ENCODE results near the gene LCNL1.

The LCNL1 gene

GRCh38 chr9:136964171-136964689 is 18.6 kb upstream of the LCNL1 start:
- H3K4me3 Mint-ChIP-seq = no peak overlapping the region
- no peaks in the 10 kb centered on the region for H3K9me3 Mint-ChIP-seq
- no peak for TF ChIP-seq CTCF (IDR thresholded peaks at IDR 0.05; ENCODE audit: unreplicated experiment in 3 of 3)
- peaks cover 6% of the 10 kb centered on the region for H3K27me3 Mint-ChIP-seq (ENCODE audit: low read depth)
- H3K4me1 Mint-ChIP-seq = peaks cover 10% of the 10 kb centered on the region
- H3K27ac Mint-ChIP-seq = no peak overlapping the region
- no peaks in the 10 kb centered on the region for H3K36me3 Mint-ChIP-seq (ENCODE audit: low read depth)

- Mint-ChIP-seq H3K36me3 (ENCODE audit: low read depth) (no peaks in the 10 kb centered on the region), H3K9me3 (no peaks in the 10 kb centered on the region), H3K4me1 (peaks cover 10% of the 10 kb centered on the region), H3K4me3 (no peak overlapping the region), H3K27ac (no peak overlapping the region), H3K27me3 (ENCODE audit: low read depth) (peaks cover 6% of the 10 kb centered on the region)
- TF ChIP-seq CTCF (IDR thresholded peaks at IDR 0.05; ENCODE audit: unreplicated experiment in 3 of 3) = no peak
Observed at GRCh38 chr9:136964833-136965422, 17.9 kb upstream of the LCNL1 start.

GRCh38 chr9:136965771-136966484 is 16.9 kb upstream of the LCNL1 start:
- Mint-ChIP-seq H3K4me3 (no peak overlapping the region), H3K27ac (no peak overlapping the region), H3K36me3 (ENCODE audit: low read depth) (no peaks in the 10 kb centered on the region), H3K9me3 (no peaks in the 10 kb centered on the region), H3K4me1 (peaks cover 10% of the 10 kb centered on the region), H3K27me3 (ENCODE audit: low read depth) (peaks cover 6% of the 10 kb centered on the region)
- TF ChIP-seq CTCF (IDR thresholded peaks at IDR 0.05; ENCODE audit: unreplicated experiment in 3 of 3) = no peak

GRCh38 chr9:136968333-136969127 is 14.3 kb upstream of the LCNL1 start:
- no peak overlapping the region for H3K4me3 Mint-ChIP-seq
- H3K9me3 Mint-ChIP-seq = no peaks in the 10 kb centered on the region
- no peak for TF ChIP-seq CTCF (IDR thresholded peaks at IDR 0.05; ENCODE audit: unreplicated experiment in 3 of 3)
- peaks cover 6% of the 10 kb centered on the region for H3K27me3 Mint-ChIP-seq (ENCODE audit: low read depth)
- H3K27ac Mint-ChIP-seq = no peak overlapping the region
- H3K4me1 Mint-ChIP-seq = peaks cover 5% of the 10 kb centered on the region
- no peaks in the 10 kb centered on the region for H3K36me3 Mint-ChIP-seq (ENCODE audit: low read depth)

- peaks cover 6% of the 10 kb centered on the region for H3K27me3 Mint-ChIP-seq (ENCODE audit: low read depth)
- H3K9me3 Mint-ChIP-seq = no peaks in the 10 kb centered on the region
- no peak overlapping the region for H3K4me3 Mint-ChIP-seq
- TF ChIP-seq CTCF (IDR thresholded peaks at IDR 0.05; ENCODE audit: unreplicated experiment in 3 of 3) = no peak
- H3K4me1 Mint-ChIP-seq = peaks cover 5% of the 10 kb centered on the region
- no peak overlapping the region for H3K27ac Mint-ChIP-seq
- H3K36me3 Mint-ChIP-seq (ENCODE audit: low read depth) = no peaks in the 10 kb centered on the region
Observed at GRCh38 chr9:136969150-136969549, 13.6 kb upstream of the LCNL1 start.
